SK-N-SH (cell line): ENCODE measurements around the gene TRIM66. TPM values are rescaled to one million over a fixed set of nuclear protein-coding genes. Genes with fewer than 3 reads are reported as not detected.

Source experiments
- CTCF ChIA-PET: fragments of 300-600, 350-600 bp; formaldehyde crosslinking; extraction: SDS; loops from one replicate; lab custom pipeline; 2021; lab: Yijun Ruan, JAX
- POLR2A ChIA-PET: fragments of 350-600 bp; sonication (Branson Sonifier 250); formaldehyde crosslinking; extraction: SDS; loops from one replicate; lab custom pipeline; 2020; ENCODE audit warnings: antibody characterized with exemption, inconsistent platforms; lab: Yijun Ruan, JAX
- DNase-seq: peaks from one replicate; pipeline ENCODE4 v3.0.0; 2012
- H2AFZ ChIP-seq: fragments of 200-600 bp; sonication (generic); 2 replicates; pipeline ENCODE4 v1.8.1; 2016; ENCODE audit warnings: antibody characterized with exemption, mild to moderate bottlenecking, low read depth
- H3F3A ChIP-seq: fragments of 200-600 bp; sonication (generic); replicated peaks from 2 replicates; pipeline ENCODE3; 2016; ENCODE audit warnings: antibody characterized with exemption, mild to moderate bottlenecking; ENCODE audit not compliant: insufficient read depth
- H3K27ac ChIP-seq, 2 experiments: fragments of 200-500 bp in 1 of 2; fragments of 200-600 bp in 1 of 2; sonication (Bioruptor generic) in 1 of 2; sonication (generic), shearing (Covaris generic) in 1 of 2; 2 replicates each; pipeline versions ENCODE4 v1.5.1 to v1.6.1; 2014 to 2016; ENCODE audit warnings: low read depth in 2 of 2, inconsistent platforms in 1 of 2, low read length in 1 of 2, mild to moderate bottlenecking in 1 of 2, mixed read lengths in 1 of 2
- H3K27me3 ChIP-seq: fragments of 200-600 bp; sonication (generic), shearing (Covaris generic); 2 replicates; pipeline ENCODE4 v1.6.1; 2016; ENCODE audit warnings: mixed run types; ENCODE audit not compliant: insufficient read depth
- H3K36me3 ChIP-seq, 2 experiments: fragments of 200-500 bp in 1 of 2; fragments of 200-600 bp in 1 of 2; sonication (Bioruptor generic) in 1 of 2; sonication (generic) in 1 of 2; replicated peaks in 1 of 2; 2 replicates each; pipeline versions ENCODE3 to v1.5.1; 2014 to 2016; ENCODE audit warnings: low read length in 1 of 2, mild to moderate bottlenecking in 1 of 2; ENCODE audit not compliant: insufficient read depth in 2 of 2, control insufficient read depth in 1 of 2
- H3K4me1 ChIP-seq, 2 experiments: fragments of 200-500 bp in 1 of 2; fragments of 200-600 bp in 1 of 2; sonication (Bioruptor generic) in 1 of 2; sonication (generic), shearing (Covaris generic) in 1 of 2; 2 replicates each; pipeline versions ENCODE4 v1.5.1 to v1.6.1; 2014 to 2016; ENCODE audit warnings: low read depth in 1 of 2, low read length in 1 of 2, mixed run types in 1 of 2; ENCODE audit not compliant: insufficient read depth in 2 of 2, control insufficient read depth in 1 of 2
- H3K4me2 ChIP-seq: fragments of 200-600 bp; sonication (generic), shearing (Covaris generic); 2 replicates; pipeline ENCODE4 v1.6.1; 2017; ENCODE audit warnings: mixed run types
- H3K4me3 ChIP-seq, 2 experiments: fragments of 200-500 bp in 1 of 2; fragments of 200-600 bp in 1 of 2; sonication (Bioruptor generic) in 1 of 2; sonication (generic), shearing (Covaris generic) in 1 of 2; 2 replicates each; pipeline versions ENCODE4 v1.5.1 to v1.8.1; 2014 to 2016; ENCODE audit warnings: low read depth in 2 of 2, inconsistent platforms in 1 of 2, low read length in 1 of 2, mild to moderate bottlenecking in 1 of 2, mixed read lengths in 1 of 2, moderate library complexity in 1 of 2
- H3K79me2 ChIP-seq: fragments of 200-600 bp; sonication (generic); 2 replicates; pipeline ENCODE4 v1.8.1; 2017; ENCODE audit warnings: mild to moderate bottlenecking; ENCODE audit not compliant: insufficient read depth
- H3K9ac ChIP-seq: fragments of 200-600 bp; sonication (generic); 2 replicates; pipeline ENCODE4 v1.6.1; 2017; ENCODE audit warnings: mixed run types
- H3K9me2 ChIP-seq: fragments of 200-600 bp; sonication (generic); 2 replicates; pipeline ENCODE4 v1.6.1; 2017; ENCODE audit warnings: mixed run types
- H3K9me3 ChIP-seq: fragments of 200-600 bp; sonication (generic); 2 replicates; pipeline ENCODE4 v1.6.1; 2017; ENCODE audit warnings: mixed run types, mild to moderate bottlenecking, moderate library complexity
- H4K20me1 ChIP-seq: fragments of 200-600 bp; sonication (generic); 2 replicates; pipeline ENCODE4 v1.6.1; 2017; ENCODE audit warnings: mild to moderate bottlenecking, mixed run types; ENCODE audit not compliant: insufficient read depth
- EZH2phosphoT487 ChIP-seq: fragments of 200-600 bp; sonication (generic); IDR thresholded peaks from 2 replicates; pipeline ENCODE4 v1.6.1; 2017; ENCODE audit warnings: low read depth, mixed run types, mild to moderate bottlenecking, antibody characterized with exemption, moderate library complexity, borderline replicate concordance
- FOSL2 ChIP-seq: IDR thresholded peaks from 2 replicates; pipeline ENCODE4 v1.4.0; 2012; ENCODE audit warnings: low read depth, mild to moderate bottlenecking, moderate library complexity, borderline replicate concordance
- FOXJ3 ChIP-seq: sonication (generic); formaldehyde crosslinking; IDR thresholded peaks from 2 replicates; pipeline ENCODE4 v1.5.1; 2020; ENCODE audit warnings: mild to moderate bottlenecking, missing genetic modification reagents
- GATA2 ChIP-seq: sonication (generic); formaldehyde crosslinking; IDR thresholded peaks from 2 replicates; pipeline ENCODE4 v1.5.0; 2020; ENCODE audit warnings: mild to moderate bottlenecking, missing genetic modification reagents
- JUND ChIP-seq: IDR thresholded peaks from 2 replicates; pipeline ENCODE4 v1.4.0; 2012
- NFIC ChIP-seq: IDR thresholded peaks from 2 replicates; pipeline ENCODE4 v1.4.0; 2012; ENCODE audit warnings: borderline replicate concordance
- NRF1 ChIP-seq: IDR thresholded peaks from 2 replicates; pipeline ENCODE4 v1.6.1; 2012; ENCODE audit warnings: low read depth, mild to moderate bottlenecking, low read length
- PBX3 ChIP-seq: IDR thresholded peaks from 2 replicates; pipeline ENCODE4; 2012
- RAD21 ChIP-seq: IDR thresholded peaks from 2 replicates; pipeline ENCODE4 v1.6.1; 2012; ENCODE audit warnings: mild to moderate bottlenecking, low read length
- RFX5 ChIP-seq: IDR thresholded peaks from 2 replicates; pipeline ENCODE4 v1.6.1; 2012; ENCODE audit warnings: mild to moderate bottlenecking, improper control_type of control experiment, low read length
- RXRA ChIP-seq: IDR thresholded peaks from 2 replicates; pipeline ENCODE4 v1.4.0; 2012; ENCODE audit warnings: low read depth, mild to moderate bottlenecking, borderline replicate concordance
- TAF1 ChIP-seq: IDR thresholded peaks from 2 replicates; pipeline ENCODE4 v1.6.1; 2012; ENCODE audit warnings: low read depth, mild to moderate bottlenecking, low read length, moderate library complexity, borderline replicate concordance
- TEAD4 ChIP-seq: IDR thresholded peaks from 2 replicates; pipeline ENCODE4 v1.4.0; 2012; ENCODE audit warnings: mild to moderate bottlenecking, borderline replicate concordance; ENCODE audit not compliant: insufficient read depth
- WGBS: methylation state at CpG from one replicate; pipeline ENCODE4 v1.1.6; 2017; ENCODE audit warnings: low lambda C conversion rate; 5-methylcytosine and 5-hydroxymethylcytosine counted together
- polyA plus RNA-seq, 3 experiments: library from polyadenylated mRNA; depleted of rRNA; stranded (reverse); fragments of >200 nt; gene quantifications; 2 replicates each; pipeline ENCODE4 v1.2.3, GENCODE V29; 2012
- TF ChIP-seq, protein P1 (sequence below): IDR thresholded peaks from 2 replicates; pipeline ENCODE4 v1.4.0; 2012; ENCODE audit warnings: low read depth, borderline replicate concordance
- TF ChIP-seq, protein P2 (sequence below): IDR thresholded peaks from 2 replicates; pipeline ENCODE4 v1.4.0; 2012; ENCODE audit warnings: low read depth, borderline replicate concordance
- TF ChIP-seq, protein P3 (sequence below): fragments of 150-350 bp; IDR thresholded peaks from 2 replicates; pipeline ENCODE4 v1.6.1; 2016; ENCODE audit warnings: mild to moderate bottlenecking, low read depth, low read length
- TF ChIP-seq, protein P4 (sequence below): IDR thresholded peaks from 2 replicates; pipeline ENCODE4 v1.6.1; 2012; ENCODE audit warnings: mild to moderate bottlenecking, low read depth, low read length, moderate library complexity

TRIM66 gene
- polyA plus RNA-seq, 1 of the 3 experiments (the other 2 are of a cell fraction): 6.4 TPM

GRCh38 chr11:8730697-8731020 is 48.2 kb upstream of the TRIM66 start:
- Histone ChIP-seq H3K4me2 (no peak overlapping the region), H3K27ac (no peak overlapping the region), H3K9me3 (no peaks in the 10 kb centered on the region), H3K36me3 (peaks cover 5 to 10% of the 10 kb centered on the region in 2 experiments), H3F3A (peaks cover 34% of the 10 kb centered on the region), H3K4me1 (peaks cover 6 to 37% of the 10 kb centered on the region in 2 experiments; a peak in 3 of 4 replicates), H3K9ac (no peak overlapping the region), H3K27me3 (no peaks in the 10 kb centered on the region), H3K79me2 (peaks cover 8% of the 10 kb centered on the region; the same call in 1 of the 2 replicates), H3K4me3 (no peak overlapping the region), H2AFZ (no peak overlapping the region), H3K9me2 (no peaks in the 10 kb centered on the region), H4K20me1 (no peaks in the 10 kb centered on the region; the same call in 1 of the 2 replicates)
- CTCF ChIA-PET: interaction anchor here (0.7 kb wide), 1 partner anchor 893 kb away, joined by 3 read pairs; no protein-coding TSS in a partner anchor
- 99% methylated on average over 22 of the region's 23 CpGs for WGBS
- no peak for TF ChIP-seq PBX3
- TF ChIP-seq, protein P1, sequence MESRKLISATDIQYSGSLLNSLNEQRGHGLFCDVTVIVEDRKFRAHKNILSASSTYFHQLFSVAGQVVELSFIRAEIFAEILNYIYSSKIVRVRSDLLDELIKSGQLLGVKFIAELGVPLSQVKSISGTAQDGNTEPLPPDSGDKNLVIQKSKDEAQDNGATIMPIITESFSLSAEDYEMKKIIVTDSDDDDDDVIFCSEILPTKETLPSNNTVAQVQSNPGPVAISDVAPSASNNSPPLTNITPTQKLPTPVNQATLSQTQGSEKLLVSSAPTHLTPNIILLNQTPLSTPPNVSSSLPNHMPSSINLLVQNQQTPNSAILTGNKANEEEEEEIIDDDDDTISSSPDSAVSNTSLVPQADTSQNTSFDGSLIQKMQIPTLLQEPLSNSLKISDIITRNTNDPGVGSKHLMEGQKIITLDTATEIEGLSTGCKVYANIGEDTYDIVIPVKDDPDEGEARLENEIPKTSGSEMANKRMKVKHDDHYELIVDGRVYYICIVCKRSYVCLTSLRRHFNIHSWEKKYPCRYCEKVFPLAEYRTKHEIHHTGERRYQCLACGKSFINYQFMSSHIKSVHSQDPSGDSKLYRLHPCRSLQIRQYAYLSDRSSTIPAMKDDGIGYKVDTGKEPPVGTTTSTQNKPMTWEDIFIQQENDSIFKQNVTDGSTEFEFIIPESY: no peak
- TF ChIP-seq JUND: no peak
- TF ChIP-seq RXRA: no peak
- no peak for TF ChIP-seq TAF1
- TF ChIP-seq, protein P2, sequence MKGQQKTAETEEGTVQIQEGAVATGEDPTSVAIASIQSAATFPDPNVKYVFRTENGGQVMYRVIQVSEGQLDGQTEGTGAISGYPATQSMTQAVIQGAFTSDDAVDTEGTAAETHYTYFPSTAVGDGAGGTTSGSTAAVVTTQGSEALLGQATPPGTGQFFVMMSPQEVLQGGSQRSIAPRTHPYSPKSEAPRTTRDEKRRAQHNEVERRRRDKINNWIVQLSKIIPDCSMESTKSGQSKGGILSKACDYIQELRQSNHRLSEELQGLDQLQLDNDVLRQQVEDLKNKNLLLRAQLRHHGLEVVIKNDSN: no peak
- TF ChIP-seq, protein P3, sequence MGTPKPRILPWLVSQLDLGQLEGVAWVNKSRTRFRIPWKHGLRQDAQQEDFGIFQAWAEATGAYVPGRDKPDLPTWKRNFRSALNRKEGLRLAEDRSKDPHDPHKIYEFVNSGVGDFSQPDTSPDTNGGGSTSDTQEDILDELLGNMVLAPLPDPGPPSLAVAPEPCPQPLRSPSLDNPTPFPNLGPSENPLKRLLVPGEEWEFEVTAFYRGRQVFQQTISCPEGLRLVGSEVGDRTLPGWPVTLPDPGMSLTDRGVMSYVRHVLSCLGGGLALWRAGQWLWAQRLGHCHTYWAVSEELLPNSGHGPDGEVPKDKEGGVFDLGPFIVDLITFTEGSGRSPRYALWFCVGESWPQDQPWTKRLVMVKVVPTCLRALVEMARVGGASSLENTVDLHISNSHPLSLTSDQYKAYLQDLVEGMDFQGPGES: no peak
- TF ChIP-seq FOSL2: no peak
- no peak for TF ChIP-seq NFIC
- no peak for TF ChIP-seq GATA2 (CRISPR knock-in tag)
- TF ChIP-seq NRF1: no peak
- no peak for TF ChIP-seq RFX5
- TF ChIP-seq EZH2phosphoT487: no peak
- TF ChIP-seq FOXJ3 (CRISPR knock-in tag): no peak
- no peak for TF ChIP-seq RAD21
- TF ChIP-seq, protein P4, sequence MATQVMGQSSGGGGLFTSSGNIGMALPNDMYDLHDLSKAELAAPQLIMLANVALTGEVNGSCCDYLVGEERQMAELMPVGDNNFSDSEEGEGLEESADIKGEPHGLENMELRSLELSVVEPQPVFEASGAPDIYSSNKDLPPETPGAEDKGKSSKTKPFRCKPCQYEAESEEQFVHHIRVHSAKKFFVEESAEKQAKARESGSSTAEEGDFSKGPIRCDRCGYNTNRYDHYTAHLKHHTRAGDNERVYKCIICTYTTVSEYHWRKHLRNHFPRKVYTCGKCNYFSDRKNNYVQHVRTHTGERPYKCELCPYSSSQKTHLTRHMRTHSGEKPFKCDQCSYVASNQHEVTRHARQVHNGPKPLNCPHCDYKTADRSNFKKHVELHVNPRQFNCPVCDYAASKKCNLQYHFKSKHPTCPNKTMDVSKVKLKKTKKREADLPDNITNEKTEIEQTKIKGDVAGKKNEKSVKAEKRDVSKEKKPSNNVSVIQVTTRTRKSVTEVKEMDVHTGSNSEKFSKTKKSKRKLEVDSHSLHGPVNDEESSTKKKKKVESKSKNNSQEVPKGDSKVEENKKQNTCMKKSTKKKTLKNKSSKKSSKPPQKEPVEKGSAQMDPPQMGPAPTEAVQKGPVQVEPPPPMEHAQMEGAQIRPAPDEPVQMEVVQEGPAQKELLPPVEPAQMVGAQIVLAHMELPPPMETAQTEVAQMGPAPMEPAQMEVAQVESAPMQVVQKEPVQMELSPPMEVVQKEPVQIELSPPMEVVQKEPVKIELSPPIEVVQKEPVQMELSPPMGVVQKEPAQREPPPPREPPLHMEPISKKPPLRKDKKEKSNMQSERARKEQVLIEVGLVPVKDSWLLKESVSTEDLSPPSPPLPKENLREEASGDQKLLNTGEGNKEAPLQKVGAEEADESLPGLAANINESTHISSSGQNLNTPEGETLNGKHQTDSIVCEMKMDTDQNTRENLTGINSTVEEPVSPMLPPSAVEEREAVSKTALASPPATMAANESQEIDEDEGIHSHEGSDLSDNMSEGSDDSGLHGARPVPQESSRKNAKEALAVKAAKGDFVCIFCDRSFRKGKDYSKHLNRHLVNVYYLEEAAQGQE: no peak
- TF ChIP-seq TEAD4: no peak
- DNase-seq: no peak
- POLR2A ChIA-PET: no interaction called here
